Activated T-cell treated with anti-CD3 and anti-CD28 coated beads, Interleukin-2, amount 50 U/mL, for 48 hours (primary cell): Measurements from ENCODE around the gene HNRNPU.

Experiments
- DNase-seq, 2 experiments: peaks; one replicate each; pipeline ENCODE4 v3.0.0-alpha.2; 2020

Gene HNRNPU

DNA sequence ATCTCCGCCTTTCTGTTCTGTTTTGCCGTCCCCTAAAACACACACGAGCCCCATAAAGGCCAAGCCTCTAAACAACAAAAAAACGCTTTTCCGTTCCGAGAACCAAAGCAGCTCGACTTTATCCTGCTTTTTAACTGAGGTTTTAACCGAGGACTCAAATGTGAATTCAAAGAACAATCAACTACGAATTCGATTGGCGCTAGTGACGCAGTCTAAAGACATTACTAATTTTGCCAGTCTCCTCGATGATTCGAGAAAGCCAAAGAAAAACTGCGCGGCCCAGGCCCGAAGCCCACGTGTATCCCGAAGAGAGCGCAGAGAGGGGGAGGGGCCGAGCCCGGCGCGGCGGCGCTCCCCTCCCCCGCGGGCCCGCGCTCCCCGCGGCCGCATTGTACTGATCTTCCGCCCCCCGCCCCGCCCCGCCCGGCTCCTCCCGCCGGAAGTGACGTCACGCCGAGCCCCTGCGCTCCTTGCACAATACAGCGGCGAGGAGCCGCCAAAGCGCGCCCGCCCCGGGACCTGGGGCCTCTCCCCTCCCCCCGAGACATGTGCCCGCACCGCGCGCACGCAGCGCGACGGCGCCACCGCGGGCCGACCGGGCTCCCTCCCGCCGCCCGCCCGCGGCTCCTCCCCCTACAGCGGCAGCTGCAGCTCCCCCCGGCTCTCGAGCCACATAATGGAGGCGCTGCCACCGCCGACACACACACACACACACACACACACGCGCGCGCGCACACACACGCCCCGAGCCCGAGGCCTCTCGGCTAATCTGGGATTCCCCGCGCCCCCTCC lies 1.4 kb downstream of the HNRNPU start:
- DNase-seq = peak; percentile 96

DNA sequence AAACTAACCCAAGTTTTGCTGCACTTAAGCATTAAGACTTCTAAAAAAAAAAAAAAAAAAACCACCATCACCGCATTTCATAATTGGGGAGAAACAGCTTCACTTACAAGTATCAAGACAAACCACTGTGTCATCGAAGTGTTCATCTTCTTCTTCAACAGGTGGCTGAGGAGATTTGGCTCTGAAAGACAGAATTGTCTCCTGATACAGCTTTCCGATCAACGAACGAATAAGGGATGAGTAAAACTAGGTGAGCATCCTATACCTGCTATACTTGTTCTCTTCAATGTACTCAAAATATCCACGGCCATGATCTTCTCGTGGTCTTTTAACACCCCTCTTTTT lies 2.0 kb downstream of the HNRNPU start:
- no peak for DNase-seq

DNA sequence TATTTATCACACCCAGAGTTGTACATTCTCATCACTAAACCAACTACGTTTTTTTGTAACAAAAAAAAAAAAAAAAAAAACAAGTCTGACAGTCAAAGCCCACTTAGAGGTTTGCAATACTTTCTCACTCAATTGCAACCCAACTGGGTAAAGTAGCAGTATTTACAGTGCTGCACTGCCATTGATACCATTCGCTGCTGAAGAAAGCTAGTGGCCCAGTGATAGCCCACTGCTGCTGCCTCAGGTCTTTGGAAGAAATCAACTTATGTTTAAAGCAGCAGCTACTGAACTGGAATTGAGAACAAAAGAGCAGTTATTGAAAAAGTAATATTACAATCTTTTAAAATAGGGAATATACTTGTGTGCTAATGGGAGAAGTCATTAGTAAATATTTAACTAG lies 2.7 kb downstream of the HNRNPU start:
- no peak for DNase-seq

DNA sequence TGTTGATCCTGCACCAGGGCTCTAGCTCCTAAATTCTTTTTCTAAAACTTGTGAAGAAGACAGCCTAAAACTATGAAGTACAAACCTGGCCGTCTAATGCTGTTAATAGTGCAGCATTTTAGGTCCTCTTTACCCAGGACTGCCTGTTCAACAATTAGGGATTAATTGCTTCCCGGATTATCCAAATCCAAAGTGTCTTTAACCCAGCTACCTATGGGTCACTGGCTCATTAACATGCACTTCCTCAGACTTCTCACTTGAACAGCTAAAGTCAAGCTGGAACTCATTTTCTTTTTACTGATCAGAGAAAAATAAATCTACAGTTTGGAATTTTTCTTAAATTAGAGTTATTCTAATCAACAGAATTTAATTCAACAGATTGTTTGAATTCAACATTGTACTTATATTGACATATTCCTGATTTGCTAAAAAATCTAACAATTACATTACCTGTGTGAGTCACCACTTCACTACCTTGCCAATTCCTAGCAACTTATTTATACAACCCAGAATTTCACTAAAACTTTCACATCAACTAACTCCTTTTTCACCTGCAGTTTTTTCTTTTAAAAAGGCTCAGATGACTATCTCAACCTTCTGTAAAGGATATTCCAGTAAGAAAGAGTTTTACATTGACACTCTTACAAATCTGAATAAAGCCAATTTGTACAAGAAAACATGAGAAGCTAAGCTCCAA lies 3.3 kb downstream of the HNRNPU start:
- DNase-seq = no peak

DNA sequence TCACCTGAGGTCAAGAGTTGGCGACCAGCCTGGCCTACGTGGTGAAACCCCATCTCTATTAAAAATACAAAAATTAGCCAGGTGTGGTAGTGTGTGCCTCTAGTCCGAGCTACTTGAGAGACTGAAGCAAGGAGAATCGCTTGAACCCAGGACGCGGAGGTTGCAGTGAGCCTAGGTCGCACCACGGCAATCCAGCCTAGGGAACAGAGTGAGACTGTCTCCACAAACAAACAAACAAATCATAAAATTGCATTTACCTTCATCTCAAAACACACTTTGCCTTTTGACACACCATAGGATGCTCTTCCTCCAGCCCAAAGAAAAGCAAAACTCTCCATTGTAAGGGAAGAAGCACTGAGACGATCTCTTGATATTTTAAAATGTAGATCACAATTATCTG lies 4.3 kb downstream of the HNRNPU start:
- no peak for DNase-seq

DNA sequence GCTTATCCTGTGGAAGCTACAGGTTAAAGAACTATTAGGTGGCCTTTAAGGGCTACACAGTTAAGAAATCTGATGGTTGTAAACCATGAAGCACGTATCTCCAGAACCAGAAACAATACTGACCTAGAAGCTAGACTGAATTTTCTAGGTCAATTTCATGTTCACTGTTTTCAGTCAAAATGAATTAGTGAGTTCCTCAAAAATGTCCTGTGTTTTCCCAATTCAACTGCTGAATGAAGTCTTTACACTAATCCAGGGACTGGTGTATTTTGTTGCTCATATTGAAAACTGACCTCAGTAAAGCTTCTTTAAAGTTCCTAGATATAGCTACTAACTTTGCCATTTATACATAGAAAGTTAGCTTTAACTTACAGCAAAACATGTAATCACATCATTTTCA lies 6.0 kb downstream of the HNRNPU start:
- no peak for DNase-seq

DNA sequence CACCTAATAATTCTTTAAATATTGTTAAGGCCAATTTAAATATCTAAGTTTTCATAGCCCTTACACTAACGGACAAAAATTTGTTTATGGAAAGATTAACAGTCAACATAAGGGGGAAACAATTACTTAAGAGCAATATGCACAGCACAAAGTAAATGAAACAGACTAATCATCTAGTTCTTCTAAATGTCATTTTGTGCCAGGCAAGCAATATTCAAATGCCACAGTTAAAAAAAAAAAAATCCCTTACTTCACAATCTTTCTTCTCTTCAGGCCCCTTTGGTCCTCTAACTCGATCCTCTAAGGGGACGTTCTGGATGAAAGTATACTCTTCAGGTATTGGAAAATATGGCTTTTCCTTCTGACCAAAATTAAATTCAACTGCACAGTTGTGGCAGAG lies 6.6 kb downstream of the HNRNPU start:
- DNase-seq = no peak

DNA sequence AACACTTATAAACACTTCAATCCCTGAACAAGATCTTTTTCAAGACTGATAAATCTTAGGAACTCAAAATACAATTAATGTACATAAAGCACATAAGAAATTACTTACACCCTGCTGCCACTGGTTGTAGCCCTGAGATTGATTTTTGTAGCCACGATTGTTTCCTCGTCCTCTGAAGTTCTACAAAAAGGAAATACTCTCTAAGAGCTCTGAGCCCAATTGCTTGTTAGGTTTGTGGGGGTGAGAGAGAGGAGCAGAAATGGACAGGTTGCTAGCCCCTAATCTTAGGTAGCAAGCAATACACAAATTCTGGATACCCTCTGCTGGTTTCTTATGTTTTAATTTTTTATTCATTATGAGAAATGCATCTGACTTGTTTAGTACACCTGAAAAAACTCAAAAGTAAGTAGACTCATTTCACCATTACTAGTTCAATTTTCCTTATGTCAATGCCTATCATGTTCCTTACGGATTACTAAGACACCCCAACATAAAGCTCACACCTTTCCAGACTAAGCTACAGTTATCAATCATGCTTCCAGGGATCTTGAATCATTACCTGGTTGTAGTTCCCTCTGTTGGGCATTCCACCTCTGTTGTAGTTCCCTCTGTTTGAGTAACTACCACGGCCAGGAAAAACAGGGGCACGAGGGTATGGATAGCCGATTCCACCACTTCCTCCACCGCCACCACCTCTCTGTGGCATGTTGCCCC lies 9.3 kb downstream of the HNRNPU start:
- no peak for DNase-seq

DNA sequence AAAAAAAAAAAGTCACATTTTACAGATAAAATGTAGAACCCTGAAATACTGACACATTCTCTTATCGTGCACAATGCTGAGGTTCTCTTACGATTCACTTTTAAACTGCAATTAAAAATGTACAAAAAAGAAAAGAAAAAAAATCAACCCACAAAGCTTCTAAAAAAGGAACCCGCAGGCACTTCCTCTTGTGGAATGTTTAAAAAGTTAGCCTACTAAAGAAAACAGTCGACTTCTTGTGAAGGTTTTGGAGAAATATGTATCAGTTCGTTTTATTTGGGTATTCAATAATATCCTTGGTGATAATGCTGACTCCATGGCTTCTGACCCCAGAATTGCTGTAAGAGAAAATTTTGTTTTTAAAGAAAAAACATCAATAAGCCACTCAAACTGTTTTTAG lies 10.2 kb downstream of the HNRNPU start:
- DNase-seq = no peak

DNA sequence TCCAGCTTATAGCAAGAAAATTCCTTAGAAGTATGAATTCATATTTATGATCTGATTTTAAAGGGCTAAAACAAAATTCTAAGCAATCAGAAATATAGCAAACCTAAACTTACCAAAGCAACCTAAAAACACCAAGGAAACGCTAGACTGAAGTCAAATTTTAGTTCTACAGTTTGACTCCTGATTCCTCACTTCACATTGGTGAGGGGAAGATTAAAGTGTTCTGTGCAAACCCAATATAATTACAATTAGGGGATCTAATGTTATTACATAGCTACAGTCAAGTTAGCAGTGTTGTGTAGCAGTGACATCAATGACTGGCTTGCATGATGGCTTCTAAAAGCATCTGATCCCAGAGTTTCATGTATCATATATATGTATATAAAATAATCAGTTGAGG lies 11.6 kb downstream of the HNRNPU start:
- DNase-seq = no peak

DNA sequence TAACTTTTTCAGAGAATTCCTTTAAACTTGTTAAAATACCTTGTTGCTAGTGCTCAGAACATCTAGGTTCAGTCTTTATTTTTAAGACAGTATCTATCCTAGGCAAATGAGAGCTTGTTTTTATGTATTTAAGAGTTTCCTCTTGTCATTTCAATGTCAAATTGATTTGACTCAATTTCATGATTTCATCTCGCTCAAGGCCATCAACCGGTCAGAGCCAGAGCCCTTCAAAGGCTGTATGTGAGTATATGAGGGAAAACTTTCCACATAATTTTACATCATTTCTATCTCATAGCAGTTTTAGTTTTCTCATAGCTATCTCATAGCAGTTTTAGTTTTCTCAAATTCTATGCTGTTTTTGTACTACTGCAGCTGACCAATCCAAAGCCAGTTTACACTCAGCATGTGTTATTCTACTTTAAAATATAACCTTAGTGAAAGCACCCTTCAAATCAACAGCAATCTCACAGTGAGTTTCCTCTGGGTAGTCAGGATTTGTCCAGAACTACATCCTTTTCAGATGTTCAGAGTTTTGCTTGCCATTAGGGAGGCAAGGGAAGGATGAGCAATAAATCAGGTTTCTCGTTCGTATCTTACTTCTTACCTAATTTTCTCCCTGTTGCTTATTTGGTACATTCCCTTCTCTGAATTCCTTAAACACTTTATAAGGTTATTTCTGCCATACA lies 12.7 kb downstream of the HNRNPU start:
- DNase-seq = no peak

DNA sequence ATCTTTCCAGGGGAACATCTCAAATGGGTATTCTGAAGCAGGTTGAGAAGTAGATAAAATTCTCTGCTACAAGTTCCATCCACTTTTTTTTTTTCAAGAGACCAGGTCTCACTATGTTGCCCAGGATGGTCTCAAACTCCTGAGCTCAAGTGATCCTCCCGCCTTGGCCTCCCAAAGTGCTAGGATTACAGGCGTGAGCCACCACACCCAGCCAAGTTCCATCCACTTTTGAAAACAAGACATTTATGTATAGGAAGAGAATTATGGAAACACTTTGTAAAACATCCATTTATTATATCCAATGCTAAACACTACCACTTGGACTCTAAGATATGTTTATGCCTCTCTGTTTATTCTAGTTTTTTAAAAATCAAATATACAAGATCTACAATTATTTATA lies 13.4 kb downstream of the HNRNPU start:
- no peak for DNase-seq

DNA sequence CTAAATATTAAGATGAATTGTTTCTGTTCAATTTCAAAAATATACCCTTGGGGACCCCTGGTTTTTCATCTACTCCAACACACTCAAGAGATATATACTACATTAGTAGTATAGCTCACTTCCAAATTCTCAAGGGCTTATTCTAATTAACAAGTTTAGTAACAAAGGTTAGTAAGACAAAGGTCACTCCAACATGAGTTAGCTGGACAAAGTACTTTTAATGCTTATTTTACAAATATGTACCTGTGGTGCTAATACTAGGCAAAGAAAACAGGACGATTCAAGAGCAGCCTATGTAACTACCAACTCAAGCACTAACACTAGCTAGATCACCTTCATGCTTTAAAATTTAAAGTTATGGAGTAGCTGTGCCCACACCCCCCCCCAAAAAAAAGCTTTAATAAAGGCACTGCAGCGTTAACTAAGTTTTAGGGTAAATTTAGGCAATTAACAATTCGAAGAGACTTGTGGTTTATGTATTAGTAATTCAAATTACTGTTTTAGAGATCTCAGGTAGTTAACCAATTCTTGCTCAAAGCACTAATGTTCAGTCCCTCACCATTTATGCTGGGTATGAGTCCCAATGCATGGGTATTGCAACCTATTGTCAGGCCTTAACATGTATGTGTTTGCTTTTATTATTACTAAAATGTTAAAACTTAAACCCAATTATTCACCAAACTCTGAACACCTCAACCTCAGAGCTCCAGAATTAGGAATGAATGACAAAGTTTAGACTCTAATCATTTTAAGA lies 14.1 kb downstream of the HNRNPU start:
- DNase-seq = no peak

DNA sequence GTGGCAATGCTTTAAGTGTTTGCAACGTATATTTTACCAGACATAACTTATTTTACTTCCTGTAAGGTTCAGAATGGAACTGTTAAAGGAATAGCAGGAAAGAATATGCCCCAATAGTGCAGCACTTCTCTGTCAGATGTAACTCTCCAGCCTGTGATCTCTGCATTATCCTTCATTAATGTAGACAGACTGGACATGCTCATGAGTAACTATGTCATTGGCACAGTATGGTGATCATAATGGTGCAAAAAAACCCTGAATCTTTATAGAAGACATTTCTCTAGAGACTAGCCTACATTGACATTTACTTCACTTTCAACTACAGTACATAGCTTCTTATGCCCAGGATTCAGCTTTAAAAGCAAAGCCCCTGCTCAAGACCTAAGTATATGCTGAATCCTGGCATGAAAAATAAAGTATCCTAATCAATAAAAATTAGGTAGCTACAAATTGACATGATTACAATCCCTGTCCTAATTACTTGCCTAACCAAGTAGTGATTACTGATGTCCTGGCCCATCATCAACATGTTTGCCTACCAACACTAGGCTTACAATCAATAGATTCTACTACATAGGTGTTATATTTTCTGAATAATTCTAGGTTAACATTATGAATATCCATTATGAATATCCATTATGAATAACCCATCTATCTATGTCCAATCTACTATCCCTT lies 15.0 kb downstream of the HNRNPU start:
- no peak for DNase-seq

DNA sequence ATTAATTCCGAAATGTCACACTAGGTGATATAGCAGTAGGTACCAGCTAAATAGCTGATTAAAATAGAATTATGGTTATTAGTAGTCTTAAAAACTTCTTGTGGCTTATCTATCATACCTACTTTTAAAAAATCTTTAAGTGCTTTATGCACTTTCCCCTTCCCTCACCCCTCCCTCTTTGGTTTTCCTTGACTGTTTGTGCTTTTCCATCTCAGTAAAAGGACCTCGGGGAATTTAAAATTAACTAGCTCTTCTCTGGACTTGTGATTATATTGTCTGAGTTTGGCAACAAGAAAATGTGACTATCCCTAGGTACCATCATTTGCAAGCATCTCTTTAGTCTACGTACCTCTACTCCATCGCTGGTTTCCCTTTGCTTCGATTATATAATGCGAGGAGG lies 17.7 kb downstream of the HNRNPU start:
- no peak for DNase-seq

DNA sequence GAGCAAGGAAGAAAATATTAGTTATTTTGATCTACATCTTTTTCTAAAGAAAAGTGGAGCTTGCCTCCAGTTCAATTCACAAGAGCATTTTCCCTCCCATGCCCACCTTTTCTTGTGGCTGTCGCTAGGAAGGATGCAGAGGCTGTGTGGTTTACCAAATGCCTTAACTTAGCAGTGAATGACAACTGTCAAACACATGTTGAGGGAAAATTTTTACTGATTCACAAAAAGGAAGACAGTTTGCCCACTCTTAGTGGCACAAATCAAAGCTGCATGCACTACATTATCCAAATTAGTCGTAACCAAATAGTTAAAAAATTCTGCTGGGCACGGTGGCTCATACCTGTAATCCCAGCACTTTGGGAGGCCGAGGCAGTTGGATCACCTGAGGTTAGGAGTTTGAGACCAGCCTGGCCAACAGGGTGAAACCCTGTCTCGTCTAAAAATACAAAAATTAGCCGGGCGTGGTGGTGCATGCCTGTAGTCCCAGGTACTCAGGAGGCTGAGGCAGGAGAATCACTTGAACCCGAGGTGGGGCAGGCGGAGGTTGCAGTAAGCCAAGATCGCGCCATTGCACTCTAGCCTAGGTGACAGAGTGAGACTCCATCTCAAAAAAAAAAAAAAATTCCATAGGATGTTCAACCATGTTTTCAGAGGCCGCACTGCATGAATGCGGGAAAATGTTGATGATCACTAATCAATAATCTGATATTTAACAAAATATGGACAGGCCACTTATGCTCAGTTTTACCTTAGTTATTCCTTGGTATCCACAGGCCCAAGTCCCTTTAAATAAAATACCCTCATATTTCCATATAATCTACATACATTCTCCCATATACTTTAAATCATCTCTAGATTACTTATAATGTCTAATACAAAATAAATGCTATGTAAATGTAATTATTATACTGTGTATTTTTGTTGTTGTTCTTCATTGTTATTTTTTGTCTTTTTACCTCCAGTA lies 19.9 kb downstream of the HNRNPU start:
- DNase-seq = no peak

DNA sequence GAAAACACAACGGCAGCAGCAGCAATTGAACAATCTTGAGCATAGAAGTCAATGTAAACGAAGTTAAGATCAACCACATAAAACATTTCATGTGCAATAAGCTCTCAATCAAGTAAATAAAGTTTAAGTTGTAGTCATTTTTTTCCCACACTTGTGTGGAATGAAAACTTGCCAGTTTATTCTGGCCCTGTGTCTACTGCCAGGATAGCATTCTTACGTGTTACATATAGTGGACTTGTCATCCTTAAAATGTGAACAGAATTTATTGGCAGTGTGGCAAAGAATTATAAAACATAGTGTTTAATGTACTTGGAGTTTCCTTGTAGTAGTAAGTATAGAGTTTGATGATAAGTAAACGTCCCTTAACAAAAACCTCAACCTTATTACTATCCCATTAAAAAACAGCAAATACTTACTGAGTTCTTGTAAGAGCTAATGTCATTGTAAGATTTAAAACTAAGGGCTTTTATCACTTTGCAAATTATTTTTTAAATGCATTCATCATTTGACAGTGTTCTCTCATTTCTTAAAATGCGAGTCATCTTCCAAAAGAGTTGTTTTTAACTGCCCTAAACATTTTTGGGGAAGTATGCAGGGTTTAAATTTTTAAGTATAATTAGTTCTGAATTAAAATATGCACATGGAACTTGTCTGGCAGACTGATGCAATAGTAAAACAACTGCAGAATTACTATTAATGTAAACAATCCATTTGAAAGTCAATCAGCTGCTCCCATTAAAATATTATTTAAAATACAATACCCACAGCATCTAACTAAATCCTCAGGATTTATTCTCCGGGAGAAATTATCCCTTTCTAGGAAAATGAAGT lies 21.0 kb downstream of the HNRNPU start:
- DNase-seq = no peak

DNA sequence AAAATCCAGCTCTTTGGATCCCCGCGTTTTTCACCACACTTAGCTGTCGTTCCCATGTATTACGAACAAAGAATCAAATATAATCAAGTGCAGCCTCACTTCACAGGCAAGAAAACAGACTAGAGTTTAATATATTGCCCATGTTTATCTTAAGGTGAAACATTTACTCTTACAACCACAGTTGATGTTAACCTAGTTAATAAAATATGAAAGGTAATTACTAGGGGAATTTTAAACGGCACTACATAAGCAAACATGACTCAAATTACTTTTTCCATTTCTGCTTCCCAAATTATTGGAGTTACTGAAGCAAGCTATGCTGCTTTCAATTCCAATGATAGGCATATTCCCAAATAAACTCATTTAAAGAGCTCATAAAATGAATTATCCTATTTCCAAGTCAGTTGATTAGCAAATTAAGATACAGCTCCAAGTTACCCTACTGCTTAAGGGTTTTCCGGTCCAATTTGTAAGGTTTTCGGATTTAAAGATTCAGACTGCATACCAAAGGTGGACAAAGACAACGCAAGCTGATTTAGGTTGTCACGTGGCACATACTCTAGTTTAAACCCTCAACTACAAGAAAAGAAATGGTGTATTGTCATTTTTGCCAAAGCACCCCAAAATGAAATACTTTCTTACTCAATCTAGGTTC lies 22.9 kb downstream of the HNRNPU start:
- DNase-seq = no peak

DNA sequence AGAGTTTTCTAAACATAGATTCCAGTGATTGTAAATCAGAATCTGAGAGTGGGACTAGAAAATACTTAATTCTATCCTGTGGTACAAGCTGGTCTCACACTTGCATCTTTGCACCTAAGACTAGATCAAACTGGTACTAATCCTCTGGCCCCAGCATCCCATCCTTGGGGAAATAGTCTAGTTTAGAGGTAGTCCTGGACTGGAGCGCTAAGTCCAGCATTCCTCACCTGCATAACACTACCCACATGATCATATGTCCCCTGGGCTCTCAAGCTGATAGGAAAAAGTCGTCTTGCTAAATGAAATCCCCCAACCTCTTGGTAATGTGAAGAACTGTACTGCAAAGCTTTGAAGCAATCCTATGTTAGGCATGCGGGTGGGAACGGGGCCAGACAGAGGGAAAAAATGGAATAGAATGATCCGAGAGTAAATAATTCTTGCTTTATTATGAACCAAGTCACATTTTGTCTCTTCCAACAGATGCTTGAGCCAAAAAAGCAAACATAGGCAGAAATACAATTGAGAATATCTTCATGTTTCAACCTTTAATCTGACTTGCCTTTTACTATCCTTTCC lies 24.0 kb downstream of the HNRNPU start:
- no peak for DNase-seq
